GM12864 (cell line): ENCODE data around the gene SLC25A20.

Experiments used
- DNase-seq: peaks from one replicate; pipeline ENCODE4 v3.0.0-alpha.2; 2011; ENCODE audit warnings: low read depth
- H3K4me3 ChIP-seq: 2 replicates; pipeline ENCODE4 v1.5.1; 2011; ENCODE audit warnings: mild to moderate bottlenecking, low read depth, low read length, control low read depth
- TF ChIP-seq, protein P1 (sequence below): IDR thresholded peaks from 2 replicates; pipeline ENCODE4 v1.5.1; 2011; ENCODE audit warnings: low read depth, mild to moderate bottlenecking, moderate library complexity, low read length, control low read depth, inconsistent platforms; ENCODE audit errors: missing control alignments

Gene SLC25A20

DNA sequence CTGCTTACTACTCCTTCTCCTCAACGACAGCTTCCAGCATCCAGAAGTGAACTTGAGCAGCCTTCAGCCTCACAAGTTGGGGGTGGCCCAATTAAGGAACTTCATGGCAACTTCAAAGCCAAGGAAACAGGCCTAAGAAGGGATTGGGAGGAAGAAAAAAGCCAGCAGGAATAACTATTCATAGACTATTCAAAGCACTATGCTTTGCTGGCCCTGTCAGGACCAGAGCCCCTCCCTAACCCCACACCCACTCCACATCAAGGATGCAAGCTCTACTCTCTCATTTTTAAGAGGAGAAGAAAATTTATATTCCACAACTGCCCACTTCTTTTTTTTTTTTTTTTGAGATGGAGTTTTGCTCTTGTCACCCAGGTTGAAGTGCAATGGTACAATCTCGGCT, 41.0 kb downstream of the SLC25A20 start:
- DNase-seq: no peak
- TF ChIP-seq, protein P1, sequence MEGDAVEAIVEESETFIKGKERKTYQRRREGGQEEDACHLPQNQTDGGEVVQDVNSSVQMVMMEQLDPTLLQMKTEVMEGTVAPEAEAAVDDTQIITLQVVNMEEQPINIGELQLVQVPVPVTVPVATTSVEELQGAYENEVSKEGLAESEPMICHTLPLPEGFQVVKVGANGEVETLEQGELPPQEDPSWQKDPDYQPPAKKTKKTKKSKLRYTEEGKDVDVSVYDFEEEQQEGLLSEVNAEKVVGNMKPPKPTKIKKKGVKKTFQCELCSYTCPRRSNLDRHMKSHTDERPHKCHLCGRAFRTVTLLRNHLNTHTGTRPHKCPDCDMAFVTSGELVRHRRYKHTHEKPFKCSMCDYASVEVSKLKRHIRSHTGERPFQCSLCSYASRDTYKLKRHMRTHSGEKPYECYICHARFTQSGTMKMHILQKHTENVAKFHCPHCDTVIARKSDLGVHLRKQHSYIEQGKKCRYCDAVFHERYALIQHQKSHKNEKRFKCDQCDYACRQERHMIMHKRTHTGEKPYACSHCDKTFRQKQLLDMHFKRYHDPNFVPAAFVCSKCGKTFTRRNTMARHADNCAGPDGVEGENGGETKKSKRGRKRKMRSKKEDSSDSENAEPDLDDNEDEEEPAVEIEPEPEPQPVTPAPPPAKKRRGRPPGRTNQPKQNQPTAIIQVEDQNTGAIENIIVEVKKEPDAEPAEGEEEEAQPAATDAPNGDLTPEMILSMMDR: no peak
- no peak overlapping the region for H3K4me3 ChIP-seq

DNA sequence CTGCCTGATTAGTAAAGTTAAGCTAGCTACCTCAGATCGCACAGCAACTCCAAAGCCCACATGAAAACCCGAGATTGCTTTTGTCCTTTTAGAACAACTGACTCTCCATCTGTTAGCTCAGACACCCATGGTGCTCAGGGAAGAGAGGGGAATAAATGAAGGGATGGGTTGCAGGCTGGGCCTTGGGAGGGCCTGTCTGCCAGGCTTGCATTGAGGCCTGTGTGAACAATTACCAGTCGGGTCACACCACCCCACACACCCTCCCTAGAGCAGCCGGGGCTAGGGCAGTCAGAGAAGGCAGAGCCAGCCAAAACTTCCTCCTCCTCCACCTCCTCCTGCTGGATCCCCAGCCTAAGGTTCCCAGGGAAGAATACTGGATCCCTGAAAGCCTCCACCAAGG, 42.2 kb downstream of the SLC25A20 start:
- no peak overlapping the region for H3K4me3 ChIP-seq
- TF ChIP-seq, protein P1: no peak
- no peak for DNase-seq

DNA sequence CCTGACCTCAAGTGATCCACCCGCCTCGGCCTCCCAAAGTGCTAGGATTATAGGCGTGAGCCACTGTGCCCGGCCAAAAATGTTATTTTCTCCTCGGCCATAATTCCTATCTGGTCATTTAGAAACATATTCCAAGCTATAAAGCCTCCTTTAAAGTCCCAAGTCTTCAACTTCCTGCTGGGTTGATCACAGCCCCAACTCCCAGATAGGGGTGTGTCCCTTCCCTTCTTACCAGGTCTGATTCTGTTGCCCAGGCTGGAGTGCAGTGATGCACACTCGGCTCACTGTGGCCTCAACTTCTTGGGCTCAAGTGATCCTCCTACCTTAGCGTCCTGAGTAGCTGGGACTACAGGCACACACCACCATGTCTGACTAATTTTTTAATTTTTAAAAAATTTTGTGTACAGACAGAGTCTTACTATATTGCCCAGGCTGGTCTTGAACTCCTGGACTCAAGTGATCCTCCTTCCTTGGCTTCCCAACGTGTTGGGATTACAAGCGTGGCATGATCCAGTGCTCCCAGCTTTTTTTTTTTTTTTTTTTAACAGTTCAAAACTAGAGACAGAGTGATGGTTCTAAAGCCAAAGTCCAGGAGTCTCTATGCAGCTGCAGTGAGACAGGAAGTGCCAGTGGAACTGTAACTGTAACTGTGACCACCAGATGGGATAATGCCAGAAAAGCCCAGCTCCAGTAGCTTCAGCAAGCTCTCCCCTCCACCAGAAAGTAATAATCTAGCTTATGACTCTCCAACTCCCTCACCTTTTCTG, 42.8 kb downstream of the SLC25A20 start:
- H3K4me3 ChIP-seq: no peak overlapping the region
- TF ChIP-seq, protein P1: no peak
- no peak for DNase-seq

DNA sequence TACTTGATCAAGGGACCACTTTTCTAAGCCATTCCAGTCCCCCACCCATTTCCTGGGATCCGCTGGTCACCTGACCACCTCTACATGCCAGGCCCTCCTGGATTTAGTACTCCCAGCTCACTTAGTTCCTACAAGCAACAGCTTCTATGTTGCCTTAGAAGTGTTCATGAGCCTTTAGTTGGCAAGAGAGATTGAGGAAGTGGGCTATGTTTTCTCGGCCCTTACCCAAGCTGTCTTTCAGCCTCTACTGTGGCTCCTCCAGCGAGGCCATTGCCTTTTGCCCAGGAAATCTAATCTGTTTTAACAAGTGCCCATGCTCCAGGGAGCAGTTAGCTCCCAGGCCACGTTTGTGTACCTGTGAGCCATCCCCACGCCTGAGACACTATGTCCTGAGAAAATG, 46.5 kb downstream of the SLC25A20 start:
- TF ChIP-seq, protein P1: no peak
- H3K4me3 ChIP-seq: no peak overlapping the region
- DNase-seq: no peak

DNA sequence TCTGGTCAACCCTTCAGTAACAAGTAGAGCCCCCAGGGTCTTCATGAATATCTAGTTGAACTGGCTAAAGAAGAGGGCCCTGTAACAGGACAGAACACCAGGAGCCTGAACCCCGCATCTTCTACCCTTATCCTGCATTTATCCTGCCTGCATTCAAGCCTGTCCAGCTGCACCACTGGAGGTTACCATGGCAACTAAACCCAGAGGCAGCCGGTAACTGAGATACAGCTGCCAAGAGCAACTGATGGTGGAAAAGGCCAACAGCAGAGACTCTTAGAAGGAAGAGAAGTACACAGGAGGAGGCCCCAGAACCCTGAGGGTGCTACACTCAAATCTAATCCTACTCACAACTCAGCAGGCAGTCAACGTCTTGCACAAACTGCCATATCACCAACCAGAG, 47.3 kb downstream of the SLC25A20 start:
- TF ChIP-seq, protein P1: no peak
- DNase-seq: no peak
- no peak overlapping the region for H3K4me3 ChIP-seq

DNA sequence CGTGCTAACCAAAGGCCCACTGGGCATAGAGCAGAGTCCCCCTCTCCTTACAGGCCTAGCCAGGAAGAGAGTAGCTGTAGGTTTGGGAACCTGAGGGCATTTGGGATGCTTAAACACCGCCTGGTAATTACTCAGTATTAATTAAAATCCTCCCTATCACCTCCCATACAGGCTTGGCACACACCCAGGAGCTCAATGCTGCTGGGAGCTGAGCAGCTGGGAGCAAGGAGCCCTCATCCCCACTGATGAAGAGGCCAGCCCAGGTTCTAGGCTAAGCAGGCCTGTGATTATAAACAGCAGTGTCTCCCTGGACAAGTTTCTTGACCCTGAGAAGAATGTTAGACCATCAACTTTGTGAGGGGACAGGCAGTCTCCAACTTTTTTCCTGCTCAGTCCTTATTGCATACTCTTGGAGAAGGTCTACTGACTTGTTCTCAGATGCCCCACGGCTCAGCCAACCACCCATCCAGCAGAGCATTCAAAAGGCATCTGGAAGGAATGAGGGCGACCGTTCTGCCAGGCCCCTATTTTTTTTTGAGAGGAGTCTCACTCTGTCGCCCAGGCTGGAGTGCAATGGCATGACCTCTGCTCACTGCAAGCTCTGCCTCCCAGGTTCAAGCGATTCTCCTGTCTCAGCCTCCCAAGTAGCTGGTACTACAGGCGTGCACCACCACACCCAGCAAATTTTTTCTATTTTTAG, 49.7 kb downstream of the SLC25A20 start:
- TF ChIP-seq, protein P1: no peak

More for the DNA sequence above, 49.7 kb downstream of the SLC25A20 start:
- H3K4me3 ChIP-seq: no peak overlapping the region; the same call in 1 of the 2 replicates
- no peak for DNase-seq
